Limb (tissue), 2 donors: ENCODE results near the gene SLC9A3.

Experiments used
- DNase-seq, 2 donors: peaks; one replicate each; pipeline ENCODE4 v3.0.0-alpha.2; 2016; ENCODE audit errors: extremely low spot score in 2 of 2

The SLC9A3 gene

GRCh38 chr5:555058-555623, 30.9 kb upstream of the SLC9A3 start:
- DNase-seq: peak in 1 of 2 donors; percentile 23

DNA sequence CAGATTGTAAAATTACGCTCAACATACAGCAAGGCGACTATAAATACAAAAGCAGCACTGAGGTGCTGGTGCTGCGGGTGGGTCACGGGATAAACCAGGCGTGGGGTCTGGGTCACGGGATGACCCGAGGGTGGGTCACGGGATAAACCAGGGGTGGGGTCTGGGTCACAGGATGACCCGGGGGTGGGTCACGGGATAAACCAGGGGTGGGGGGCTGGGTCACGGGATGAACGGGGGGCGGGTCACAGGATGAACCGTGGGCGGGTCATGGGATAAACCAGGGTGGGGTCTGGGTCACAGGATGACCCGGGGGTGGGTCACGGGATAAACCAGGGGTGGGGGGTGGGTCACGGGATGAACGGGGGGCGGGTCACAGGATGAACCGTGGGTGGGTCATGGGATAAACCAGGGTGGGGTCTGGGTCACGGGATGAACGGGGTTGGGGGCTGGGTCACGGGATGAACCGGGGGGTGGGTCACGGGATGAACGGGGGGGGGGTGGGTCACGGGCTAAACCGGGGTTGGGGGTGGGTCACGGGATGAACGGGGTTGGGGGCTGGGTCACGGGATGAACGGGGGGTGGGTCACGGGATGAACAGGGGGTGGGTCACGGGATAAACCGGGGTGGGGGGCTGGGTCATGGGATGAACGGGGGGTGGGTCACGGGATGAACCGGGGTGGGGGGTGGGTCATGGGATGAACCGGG, 30.2 kb upstream of the SLC9A3 start:
- DNase-seq: peak in 1 of 2 donors; percentile 15

- peak in 1 of 2 donors; percentile 21 for DNase-seq
Observed at GRCh38 chr5:553874-554273, 29.6 kb upstream of the SLC9A3 start.

- DNase-seq: no peak
Observed at GRCh38 chr5:551406-551805, 27.2 kb upstream of the SLC9A3 start.

GRCh38 chr5:549229-549628, 25.0 kb upstream of the SLC9A3 start:
- no peak for DNase-seq

DNA sequence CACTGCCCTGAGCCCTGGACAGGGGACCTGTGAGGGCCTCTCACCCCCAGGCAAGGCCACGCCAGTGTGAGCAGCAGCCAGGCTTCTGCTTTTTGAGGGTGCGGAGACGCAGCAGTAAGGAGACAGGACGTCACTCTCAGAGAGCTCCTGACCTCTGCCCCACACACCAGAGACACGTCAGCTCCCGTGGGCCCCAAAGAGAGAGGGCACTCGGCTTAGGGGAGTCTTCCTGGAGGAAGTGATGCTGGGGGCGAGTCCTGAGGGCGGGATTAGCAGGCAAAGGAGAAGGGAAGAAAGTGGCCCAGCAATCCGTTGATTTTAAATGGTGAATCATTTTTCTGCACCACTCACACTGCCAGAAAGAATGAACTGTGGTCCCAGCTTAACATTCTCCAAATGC, 24.0 kb upstream of the SLC9A3 start:
- DNase-seq: no peak

DNA sequence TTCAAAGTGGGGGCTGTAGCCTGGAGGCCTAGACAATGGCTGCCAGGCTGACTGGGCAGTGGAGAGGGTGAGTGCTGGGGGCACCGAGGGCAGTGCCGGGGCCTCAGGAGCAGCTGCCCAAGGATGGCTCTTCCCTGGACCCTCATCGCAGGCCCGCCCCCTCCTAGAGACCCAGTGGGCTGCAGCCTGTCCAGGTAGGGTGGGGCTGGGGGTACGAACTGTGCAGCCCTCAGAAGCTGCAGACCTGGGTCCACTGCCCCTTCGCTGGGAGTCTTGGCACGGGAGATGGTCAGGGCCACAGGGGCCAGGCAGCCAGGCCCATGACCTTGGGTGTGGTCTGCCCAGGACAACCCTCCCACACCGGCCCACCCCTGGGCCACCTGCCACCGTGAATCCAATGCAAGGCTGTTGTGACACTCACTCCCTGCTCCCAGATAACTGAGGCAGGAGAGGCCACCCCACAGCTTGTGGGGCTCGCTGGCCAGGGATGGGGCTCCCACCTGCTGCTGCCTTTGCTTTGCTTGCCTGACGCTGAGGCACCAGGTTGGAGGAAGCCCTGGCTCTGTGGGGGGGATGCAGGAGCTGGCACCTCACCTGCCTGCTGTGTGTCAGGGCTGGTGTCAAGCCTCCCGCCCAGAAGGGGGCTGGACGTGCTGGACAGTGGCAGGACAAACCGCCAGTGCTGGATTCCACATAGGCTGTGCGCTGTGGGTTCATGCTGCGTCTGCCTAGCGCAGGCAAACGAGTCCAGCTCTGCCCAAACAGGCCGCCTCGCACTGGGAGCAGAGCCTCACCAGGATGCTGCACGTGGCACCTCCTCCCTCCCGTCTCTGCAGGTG, 23.1 kb upstream of the SLC9A3 start:
- DNase-seq: no peak

- no peak for DNase-seq
Observed at GRCh38 chr5:546376-546908, 22.2 kb upstream of the SLC9A3 start.

DNA sequence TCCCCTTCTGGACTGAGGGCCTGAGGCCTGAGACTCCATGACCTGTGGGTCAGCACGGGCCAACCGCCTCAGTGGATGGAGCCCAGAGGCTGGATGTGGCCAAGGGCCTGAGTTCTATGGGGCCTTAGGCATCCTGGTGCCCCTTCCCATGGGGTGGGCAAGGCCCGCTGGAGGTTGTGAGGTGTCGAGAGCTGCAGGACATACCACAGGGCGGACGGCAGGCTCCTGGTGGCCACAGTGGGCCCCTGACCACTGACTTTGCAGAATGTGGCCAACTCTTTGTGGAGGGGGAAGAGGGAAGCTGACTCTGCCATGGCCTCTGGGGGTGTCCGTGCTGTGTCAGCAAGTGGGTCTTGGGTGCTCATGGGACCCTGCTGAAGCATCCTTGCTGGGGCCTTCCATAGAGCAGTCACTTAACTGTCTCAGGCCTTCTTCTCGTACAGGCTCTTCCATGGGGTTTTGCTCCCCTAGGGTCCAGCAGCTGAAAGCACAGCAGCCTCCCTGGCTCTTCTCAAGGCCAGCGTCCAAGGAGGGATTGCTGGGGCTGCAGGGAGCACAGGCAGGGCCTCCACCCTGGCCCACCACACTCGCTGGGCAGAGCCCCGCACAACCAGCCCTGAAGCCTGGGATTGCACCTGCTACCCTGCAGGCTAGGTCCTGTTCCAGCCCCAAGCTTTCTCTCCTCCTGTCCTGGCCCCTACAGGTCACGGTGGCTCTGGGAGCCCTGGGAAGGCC, 21.6 kb upstream of the SLC9A3 start:
- DNase-seq: no peak

GRCh38 chr5:544675-545355, 20.6 kb upstream of the SLC9A3 start:
- no peak for DNase-seq

- DNase-seq: no peak
Observed at GRCh38 chr5:543755-544674, 19.8 kb upstream of the SLC9A3 start.

DNA sequence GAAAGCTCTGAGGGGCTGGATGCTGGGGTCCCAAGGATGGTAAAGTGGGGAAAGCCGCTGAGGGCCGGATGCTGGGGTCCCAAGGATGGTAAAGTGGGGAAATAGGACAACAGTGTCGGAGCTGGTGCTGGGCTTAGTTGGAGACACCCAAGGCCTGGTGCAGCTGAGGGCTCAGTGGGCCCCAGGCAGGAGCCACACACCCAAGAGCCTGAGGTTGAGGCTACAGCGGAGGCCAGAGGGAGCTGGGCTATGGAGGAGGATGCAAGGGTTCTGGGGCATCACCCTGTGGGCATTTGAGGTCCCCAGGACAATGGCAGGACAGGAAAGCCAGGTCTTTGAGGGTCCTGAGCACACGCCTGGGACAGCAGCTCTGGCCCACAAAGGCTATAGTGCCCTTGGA, 19.1 kb upstream of the SLC9A3 start:
- no peak for DNase-seq

DNA sequence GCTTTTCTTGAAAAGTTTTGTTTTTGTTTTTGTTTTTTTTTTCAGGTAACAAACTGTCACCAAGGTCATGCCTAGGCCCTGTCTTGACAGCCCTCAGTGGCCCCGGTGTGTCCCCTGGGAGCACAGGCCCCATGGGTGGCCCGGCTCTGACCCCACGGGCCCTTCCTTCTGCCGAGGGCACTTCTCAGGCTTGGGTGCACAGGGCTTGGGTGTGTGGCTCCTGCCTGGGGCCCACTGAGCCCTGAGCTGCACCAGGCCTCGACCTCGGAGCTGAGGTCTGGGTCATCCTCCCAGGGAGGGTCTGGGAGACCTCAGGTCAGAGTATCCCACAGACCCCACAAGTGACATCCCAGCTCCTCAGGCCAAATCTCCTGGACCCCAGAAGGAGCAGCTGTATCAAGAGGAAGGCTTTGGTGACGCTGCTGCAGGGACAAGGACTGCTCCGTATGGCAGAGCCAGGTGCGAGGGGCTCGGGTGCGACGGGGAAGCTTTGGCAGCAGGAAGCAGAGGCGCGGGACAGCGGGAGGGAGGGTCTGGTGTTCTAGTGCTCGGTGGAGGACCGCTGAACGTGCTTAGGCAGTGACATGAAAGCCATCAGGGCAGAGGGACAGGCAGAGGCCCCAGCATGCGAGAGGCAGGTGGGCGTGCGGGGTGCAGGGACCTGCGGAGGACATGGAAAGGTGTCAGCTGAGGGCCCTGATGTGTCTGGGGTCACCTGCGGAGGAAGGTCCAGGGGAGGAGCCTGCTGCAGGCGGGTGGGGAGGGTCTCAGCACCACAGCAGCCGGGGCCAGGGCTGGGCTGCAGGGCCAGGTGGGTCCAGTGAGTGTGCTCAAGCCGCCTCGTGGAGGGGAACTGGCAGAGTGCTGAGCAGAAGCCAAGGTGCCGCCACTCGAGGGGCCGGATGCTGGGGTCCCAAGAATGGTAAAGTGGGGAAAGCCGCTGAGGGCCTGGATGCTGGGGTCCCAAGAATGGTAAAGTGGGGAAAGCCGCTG, 18.4 kb upstream of the SLC9A3 start:
- DNase-seq: no peak

DNA sequence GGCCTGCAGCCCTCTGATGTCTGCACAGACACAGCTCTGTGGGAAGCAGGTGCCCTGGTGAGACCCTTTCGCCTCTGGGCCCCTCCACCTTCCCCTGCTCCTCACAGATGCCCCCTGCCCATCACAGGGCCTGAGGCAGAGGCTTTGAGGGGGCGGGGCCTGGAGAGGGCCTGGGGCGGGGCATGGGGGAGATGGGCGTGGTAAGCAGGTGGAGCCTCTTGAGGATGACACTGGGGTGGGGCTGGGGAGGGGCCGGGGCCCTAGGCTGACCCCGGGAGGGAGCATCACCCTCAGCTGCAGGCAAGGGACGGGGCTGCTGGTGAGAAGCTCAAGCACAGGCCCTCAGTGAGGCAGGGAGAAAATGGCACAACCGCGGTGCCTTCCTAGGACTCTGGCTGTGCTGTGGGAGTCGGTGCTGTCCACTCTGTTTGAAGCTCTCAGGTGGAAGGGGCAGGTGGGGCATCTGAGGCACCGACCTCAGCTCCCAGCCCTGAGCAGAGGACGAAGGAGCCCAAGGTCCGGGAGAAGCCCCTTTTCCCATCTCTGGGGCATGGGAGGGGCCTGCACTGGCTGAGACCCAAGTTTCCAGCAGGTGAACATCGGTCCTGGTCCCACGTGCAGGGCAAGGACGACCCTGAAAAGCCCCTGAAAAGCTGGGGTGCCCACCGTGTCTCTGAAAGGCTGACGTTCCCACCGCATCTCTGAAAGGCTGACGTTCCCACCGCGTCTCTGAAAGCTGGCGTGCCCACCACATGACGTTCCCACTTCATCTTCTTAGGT, 17.5 kb upstream of the SLC9A3 start:
- no peak for DNase-seq

- no peak for DNase-seq
Observed at GRCh38 chr5:540906-541538, 16.8 kb upstream of the SLC9A3 start.

GRCh38 chr5:540071-540905, 16.0 kb upstream of the SLC9A3 start:
- no peak for DNase-seq
